Ascending aorta (tissue), 2 donors: ENCODE data around the gene HSD17B13. TPM values are rescaled to one million over a fixed set of nuclear protein-coding genes. Genes with fewer than 3 reads are reported as not detected.

Source experiments
- DNase-seq, 2 donors: peaks; one replicate each; pipeline ENCODE4 v3.0.0-alpha.2; 2019; ENCODE audit warnings: low spot score in 2 of 2
- H3K27ac ChIP-seq, 2 donors: fragments of 200-600 bp; sonication (generic); one replicate each; pipeline ENCODE4 v1.5.1; 2016 to 2017; ENCODE audit warnings: mild to moderate bottlenecking in 1 of 2
- H3K27me3 ChIP-seq: fragments of 200-600 bp; sonication (generic); one replicate; pipeline ENCODE4 v1.5.1; 2017
- H3K36me3 ChIP-seq, 2 donors: fragments of 200-600 bp; sonication (generic); one replicate each; pipeline ENCODE4 v1.5.1; 2016
- H3K4me1 ChIP-seq, 2 donors: fragments of 200-600 bp; sonication (generic); one replicate each; pipeline ENCODE4 v1.5.1; 2016 to 2017; ENCODE audit warnings: mild to moderate bottlenecking in 1 of 2
- H3K4me3 ChIP-seq, 2 donors: fragments of 200-600 bp; sonication (generic); one replicate each; pipeline ENCODE4 v1.5.1; 2016 to 2017; ENCODE audit warnings: mild to moderate bottlenecking in 1 of 2
- H3K9me3 ChIP-seq, 2 donors: fragments of 200-600 bp; sonication (generic); one replicate each; pipeline ENCODE4 v1.5.1; 2016
- intact Hi-C: fragments of 100-400 bp; cut with DNase I; formaldehyde crosslinking; loops from one replicate; pipeline ENCODE4 v1.15.1; 2023
- total RNA-seq: library from RNA; depleted of rRNA; stranded (reverse); fragments of >200 nt; gene quantifications from one replicate; pipeline ENCODE4 v1.1.0, GENCODE V29; 2016
- TF ChIP-seq, protein P1 (sequence below), 3 experiments: fragments of 200-600 bp in 2 of 3; fragments of 450-650 bp in 1 of 3; sonication (generic) in 2 of 3; IDR thresholded peaks; one replicate each; pipeline ENCODE4 v1.5.1; 2016 to 2019; ENCODE audit warnings: antibody characterized with exemption in 3 of 3, mild to moderate bottlenecking in 1 of 3, moderate library complexity in 1 of 3

The HSD17B13 gene
- total RNA-seq, 1 donor from 2014 or later = not detected

DNA sequence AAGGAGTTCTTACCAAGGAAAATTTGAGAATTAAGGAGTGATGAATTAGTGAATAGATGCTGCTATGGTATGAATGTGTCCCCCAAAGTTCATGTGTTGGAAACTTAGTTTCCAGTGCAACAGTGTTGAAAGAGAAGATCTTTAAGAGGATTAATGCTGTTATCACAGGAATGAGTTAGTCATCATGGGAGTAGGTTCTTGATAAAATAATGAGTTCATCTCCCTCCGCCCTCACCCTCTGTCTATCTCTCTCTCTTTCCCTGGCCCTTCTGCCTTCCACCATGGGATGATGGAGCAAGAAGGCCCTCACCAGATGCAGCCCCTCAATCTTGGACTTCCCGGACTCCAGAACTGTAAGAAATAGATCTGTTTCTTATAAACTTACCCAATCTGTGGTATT, 64.0 kb downstream of the HSD17B13 start:
- Histone ChIP-seq H3K9me3 (no peaks in the 10 kb centered on the region), H3K36me3 (no peaks in the 10 kb centered on the region), H3K27ac (no peak overlapping the region), H3K4me1 (no peaks in the 10 kb centered on the region), H3K4me3 (no peak overlapping the region), H3K27me3 (no peaks in the 10 kb centered on the region)
- intact Hi-C loops = no loop called here
- no peak for DNase-seq
- TF ChIP-seq, protein P1, sequence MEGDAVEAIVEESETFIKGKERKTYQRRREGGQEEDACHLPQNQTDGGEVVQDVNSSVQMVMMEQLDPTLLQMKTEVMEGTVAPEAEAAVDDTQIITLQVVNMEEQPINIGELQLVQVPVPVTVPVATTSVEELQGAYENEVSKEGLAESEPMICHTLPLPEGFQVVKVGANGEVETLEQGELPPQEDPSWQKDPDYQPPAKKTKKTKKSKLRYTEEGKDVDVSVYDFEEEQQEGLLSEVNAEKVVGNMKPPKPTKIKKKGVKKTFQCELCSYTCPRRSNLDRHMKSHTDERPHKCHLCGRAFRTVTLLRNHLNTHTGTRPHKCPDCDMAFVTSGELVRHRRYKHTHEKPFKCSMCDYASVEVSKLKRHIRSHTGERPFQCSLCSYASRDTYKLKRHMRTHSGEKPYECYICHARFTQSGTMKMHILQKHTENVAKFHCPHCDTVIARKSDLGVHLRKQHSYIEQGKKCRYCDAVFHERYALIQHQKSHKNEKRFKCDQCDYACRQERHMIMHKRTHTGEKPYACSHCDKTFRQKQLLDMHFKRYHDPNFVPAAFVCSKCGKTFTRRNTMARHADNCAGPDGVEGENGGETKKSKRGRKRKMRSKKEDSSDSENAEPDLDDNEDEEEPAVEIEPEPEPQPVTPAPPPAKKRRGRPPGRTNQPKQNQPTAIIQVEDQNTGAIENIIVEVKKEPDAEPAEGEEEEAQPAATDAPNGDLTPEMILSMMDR (IDR thresholded peaks at IDR 0.05) = no peak

DNA sequence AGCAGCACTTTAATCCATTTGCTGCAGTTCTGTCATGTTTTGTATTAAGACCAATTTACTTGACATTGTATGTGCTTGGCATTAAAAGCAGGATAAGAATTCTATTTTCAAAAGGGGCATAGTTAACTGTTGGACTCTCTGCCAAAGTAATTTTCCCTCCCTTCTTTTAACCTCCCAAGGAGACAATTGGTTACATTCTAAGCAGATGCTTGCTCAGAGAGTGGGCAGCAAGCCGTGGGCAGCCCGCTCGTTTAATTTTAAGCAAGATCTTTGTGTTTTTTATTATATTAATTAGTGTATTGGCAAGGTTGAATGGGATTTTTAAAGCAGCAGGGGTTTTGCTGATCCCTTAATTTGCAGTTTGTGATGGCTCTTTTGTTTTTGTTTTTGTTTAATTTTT, 65.2 kb downstream of the HSD17B13 start:
- no peaks in the 10 kb centered on the region for H3K4me1 ChIP-seq
- H3K27ac ChIP-seq = no peak overlapping the region
- H3K27me3 ChIP-seq = no peaks in the 10 kb centered on the region
- no peaks in the 10 kb centered on the region for H3K9me3 ChIP-seq
- intact Hi-C loops = no loop called here
- TF ChIP-seq, protein P1 (IDR thresholded peaks at IDR 0.05) = no peak
- no peak overlapping the region for H3K4me3 ChIP-seq
- no peaks in the 10 kb centered on the region for H3K36me3 ChIP-seq
- DNase-seq = no peak

DNA sequence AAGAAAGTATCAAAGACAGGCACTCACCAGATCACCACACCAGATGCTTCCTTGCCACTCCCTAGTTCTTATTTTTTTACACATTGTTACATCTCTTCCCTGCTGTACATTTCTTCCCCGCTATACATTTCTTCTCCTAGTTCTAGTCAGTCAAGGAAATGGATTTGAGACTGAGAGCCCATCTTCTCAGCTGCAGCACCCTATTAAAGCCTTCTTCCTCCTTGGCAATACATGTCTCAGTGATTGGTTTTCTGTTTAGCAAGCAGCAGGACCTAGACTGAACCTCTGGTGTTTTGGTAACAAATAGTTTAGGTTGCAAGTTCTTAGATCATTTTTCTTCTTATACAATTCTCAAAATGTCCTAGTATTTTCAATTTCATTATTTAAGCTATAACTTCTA, 66.9 kb downstream of the HSD17B13 start:
- Histone ChIP-seq H3K9me3 (no peaks in the 10 kb centered on the region), H3K36me3 (no peaks in the 10 kb centered on the region), H3K27ac (no peak overlapping the region), H3K4me1 (no peaks in the 10 kb centered on the region), H3K27me3 (no peaks in the 10 kb centered on the region), H3K4me3 (no peak overlapping the region)
- TF ChIP-seq, protein P1 (IDR thresholded peaks at IDR 0.05) = no peak
- intact Hi-C loops = no loop called here
- DNase-seq = no peak

Other genes starting within 250 kb of the HSD17B13 start
- gene KLHL8, start 102.3 kb downstream of the HSD17B13 start, total RNA-seq = 5.4 TPM
- 29.8 TPM for gene HSD17B11, start 68.3 kb upstream of the HSD17B13 start, total RNA-seq
- gene NUDT9, start 99.7 kb upstream of the HSD17B13 start, total RNA-seq = 35.9 TPM
- 830 TPM for gene SPARCL1, start 206.5 kb upstream of the HSD17B13 start, total RNA-seq